ENCODE data around the gene PTTG1IP.

PTTG1IP gene

GRCh38 chr21:44873356-44874239 lies at the start of gene PTTG1IP:
Gene PTTG1IP, minus strand, starts transcription at chr21:44873690. Its CDS starts 74 bp downstream, at chr21:44873616.
- H3K36me3 ChIP-seq (ENCODE audit: insufficient read depth, low read length): no peaks in the 10 kb centered on the region
- H3K27me3 ChIP-seq (ENCODE audit: control insufficient read depth in 1 of 2, insufficient read depth in 2 of 2, low read length in 2 of 2): no peaks in the 10 kb centered on the region
- peak within 1 kb of the TSS; percentile 72 to 83 for H3K4me3 ChIP-seq (ENCODE audit: low read depth in 1 of 2, low read length in 2 of 2)
- H3K9me3 ChIP-seq (ENCODE audit: low read length): no peaks in the 10 kb centered on the region
- peak within 1 kb of the TSS; percentile 69 for H3K9ac ChIP-seq (ENCODE audit: low read length)
- H3K27ac ChIP-seq (ENCODE audit: low read depth, low read length): peak within 1 kb of the TSS; percentile 92
- H3K4me1 ChIP-seq (ENCODE audit: insufficient read depth, low read length): peaks cover 49% of the 10 kb centered on the region

- H3K9ac ChIP-seq (ENCODE audit: low read length): no peak overlapping the region
- H3K36me3 ChIP-seq (ENCODE audit: insufficient read depth, low read length): no peaks in the 10 kb centered on the region
- H3K4me1 ChIP-seq (ENCODE audit: insufficient read depth, low read length): no peaks in the 10 kb centered on the region
- no peak overlapping the region for H3K4me3 ChIP-seq (ENCODE audit: low read depth in 1 of 2, low read length in 2 of 2)
- no peak overlapping the region for H3K27ac ChIP-seq (ENCODE audit: low read depth, low read length)
- peaks cover 0 to 14% of the 10 kb centered on the region in 2 donors for H3K27me3 ChIP-seq (ENCODE audit: control insufficient read depth in 1 of 2, insufficient read depth in 2 of 2, low read length in 2 of 2)
- no peaks in the 10 kb centered on the region for H3K9me3 ChIP-seq (ENCODE audit: low read length)
Measured at GRCh38 chr21:44921928-44922327, 48.4 kb upstream of the PTTG1IP start.

- Histone ChIP-seq H3K27ac (ENCODE audit: low read depth, low read length) (peak within 1 kb of the TSS; percentile 13), H3K9ac (ENCODE audit: low read length) (no peak within 1 kb of the TSS)
Measured at GRCh38 chr21:44920694-44921604, 47.5 kb upstream of the PTTG1IP start, which contains the start of gene ITGB2. Gene ITGB2, minus strand, starts transcription at chr21:44920899. Its CDS starts 10,117 bp downstream, at chr21:44910782.

GRCh38 chr21:44919913-44920693 lies 46.6 kb upstream of the PTTG1IP start:
- Histone ChIP-seq H3K4me1 (ENCODE audit: insufficient read depth, low read length) (no peaks in the 10 kb centered on the region), H3K27me3 (ENCODE audit: control insufficient read depth in 1 of 2, insufficient read depth in 2 of 2, low read length in 2 of 2) (peaks cover 0 to 14% of the 10 kb centered on the region in 2 donors), H3K27ac (ENCODE audit: low read depth, low read length) (peak overlapping the region; percentile 13), H3K9me3 (ENCODE audit: low read length) (no peaks in the 10 kb centered on the region), H3K9ac (ENCODE audit: low read length) (no peak overlapping the region), H3K4me3 (ENCODE audit: low read depth in 1 of 2, low read length in 2 of 2) (peak overlapping the region in 1 of 2 donors; percentile 27), H3K36me3 (ENCODE audit: insufficient read depth, low read length) (no peaks in the 10 kb centered on the region)

More at GRCh38 chr21:44920694-44921604, 47.5 kb upstream of the PTTG1IP start, which contains the start of gene ITGB2:
- H3K4me3 ChIP-seq (ENCODE audit: low read depth in 1 of 2, low read length in 2 of 2): peak within 1 kb of the TSS in 1 of 2 donors; percentile 27
- H3K27me3 ChIP-seq (ENCODE audit: control insufficient read depth in 1 of 2, insufficient read depth in 2 of 2, low read length in 2 of 2): peaks cover 0 to 14% of the 10 kb centered on the region in 2 donors
- no peaks in the 10 kb centered on the region for H3K9me3 ChIP-seq (ENCODE audit: low read length)
- H3K4me1 ChIP-seq (ENCODE audit: insufficient read depth, low read length): no peaks in the 10 kb centered on the region
- H3K36me3 ChIP-seq (ENCODE audit: insufficient read depth, low read length): no peaks in the 10 kb centered on the region

GRCh38 chr21:44919111-44919912 lies 45.8 kb upstream of the PTTG1IP start:
- Histone ChIP-seq H3K4me1 (ENCODE audit: insufficient read depth, low read length) (no peaks in the 10 kb centered on the region), H3K36me3 (ENCODE audit: insufficient read depth, low read length) (no peaks in the 10 kb centered on the region), H3K27me3 (ENCODE audit: control insufficient read depth in 1 of 2, insufficient read depth in 2 of 2, low read length in 2 of 2) (peaks cover 0 to 14% of the 10 kb centered on the region in 2 donors), H3K9me3 (ENCODE audit: low read length) (no peaks in the 10 kb centered on the region), H3K27ac (ENCODE audit: low read depth, low read length) (no peak overlapping the region), H3K9ac (ENCODE audit: low read length) (no peak overlapping the region), H3K4me3 (ENCODE audit: low read depth in 1 of 2, low read length in 2 of 2) (no peak overlapping the region)

GRCh38 chr21:44918581-44919033 lies 45.1 kb upstream of the PTTG1IP start:
- no peak overlapping the region for H3K9ac ChIP-seq (ENCODE audit: low read length)
- H3K4me3 ChIP-seq (ENCODE audit: low read depth in 1 of 2, low read length in 2 of 2): no peak overlapping the region
- no peaks in the 10 kb centered on the region for H3K36me3 ChIP-seq (ENCODE audit: insufficient read depth, low read length)
- peaks cover 0 to 14% of the 10 kb centered on the region in 2 donors for H3K27me3 ChIP-seq (ENCODE audit: control insufficient read depth in 1 of 2, insufficient read depth in 2 of 2, low read length in 2 of 2)
- no peaks in the 10 kb centered on the region for H3K9me3 ChIP-seq (ENCODE audit: low read length)
- H3K4me1 ChIP-seq (ENCODE audit: insufficient read depth, low read length): no peaks in the 10 kb centered on the region
- H3K27ac ChIP-seq (ENCODE audit: low read depth, low read length): no peak overlapping the region

GRCh38 chr21:44918107-44918470 lies 44.6 kb upstream of the PTTG1IP start:
- Histone ChIP-seq H3K9ac (ENCODE audit: low read length) (no peak overlapping the region), H3K4me3 (ENCODE audit: low read depth in 1 of 2, low read length in 2 of 2) (no peak overlapping the region), H3K9me3 (ENCODE audit: low read length) (no peaks in the 10 kb centered on the region), H3K27me3 (ENCODE audit: control insufficient read depth in 1 of 2, insufficient read depth in 2 of 2, low read length in 2 of 2) (peaks cover 0 to 14% of the 10 kb centered on the region in 2 donors), H3K36me3 (ENCODE audit: insufficient read depth, low read length) (no peaks in the 10 kb centered on the region), H3K4me1 (ENCODE audit: insufficient read depth, low read length) (no peaks in the 10 kb centered on the region), H3K27ac (ENCODE audit: low read depth, low read length) (no peak overlapping the region)

GRCh38 chr21:44917446-44918106 lies 44.1 kb upstream of the PTTG1IP start:
- H3K27me3 ChIP-seq (ENCODE audit: control insufficient read depth in 1 of 2, insufficient read depth in 2 of 2, low read length in 2 of 2): peaks cover 0 to 14% of the 10 kb centered on the region in 2 donors
- H3K9ac ChIP-seq (ENCODE audit: low read length): no peak overlapping the region
- H3K4me3 ChIP-seq (ENCODE audit: low read depth in 1 of 2, low read length in 2 of 2): no peak overlapping the region
- H3K4me1 ChIP-seq (ENCODE audit: insufficient read depth, low read length): no peaks in the 10 kb centered on the region
- H3K27ac ChIP-seq (ENCODE audit: low read depth, low read length): no peak overlapping the region
- H3K36me3 ChIP-seq (ENCODE audit: insufficient read depth, low read length): no peaks in the 10 kb centered on the region
- no peaks in the 10 kb centered on the region for H3K9me3 ChIP-seq (ENCODE audit: low read length)

GRCh38 chr21:44916965-44917364 lies 43.5 kb upstream of the PTTG1IP start:
- Histone ChIP-seq H3K27me3 (ENCODE audit: control insufficient read depth in 1 of 2, insufficient read depth in 2 of 2, low read length in 2 of 2) (peaks cover 0 to 14% of the 10 kb centered on the region in 2 donors), H3K4me1 (ENCODE audit: insufficient read depth, low read length) (no peaks in the 10 kb centered on the region)

More at GRCh38 chr21:44916965-44917364, 43.5 kb upstream of the PTTG1IP start:
- H3K27ac ChIP-seq (ENCODE audit: low read depth, low read length): no peak overlapping the region
- no peaks in the 10 kb centered on the region for H3K36me3 ChIP-seq (ENCODE audit: insufficient read depth, low read length)
- H3K9ac ChIP-seq (ENCODE audit: low read length): no peak overlapping the region
- no peaks in the 10 kb centered on the region for H3K9me3 ChIP-seq (ENCODE audit: low read length)
- no peak overlapping the region for H3K4me3 ChIP-seq (ENCODE audit: low read depth in 1 of 2, low read length in 2 of 2)
